ENCODE measurements around the gene HES4. TPM values are rescaled to one million over a fixed set of nuclear protein-coding genes. Genes with fewer than 3 reads are reported as not detected.
"Not testable (repeated sequence)": the region's sequence is repeated elsewhere in the genome, so short reads cannot be mapped to it uniquely, and the experiment has no call there.

Gene HES4
- total RNA-seq, 1 donor = 3.6 TPM

- Histone ChIP-seq H3K4me3 (ENCODE audit: low read length) (peak overlapping the region; percentile 13), H3K9me3 (ENCODE audit: low read depth, low read length) (no peaks in the 10 kb centered on the region), H3K4me1 (ENCODE audit: insufficient read depth, low read length) (peaks cover 39% of the 10 kb centered on the region), H3K27me3 (ENCODE audit: insufficient read depth, low read length) (peaks cover 51% of the 10 kb centered on the region)
These were observed 737 bp downstream of the HES4 start for GRCh38 chr1:998995-999724.

DNA sequence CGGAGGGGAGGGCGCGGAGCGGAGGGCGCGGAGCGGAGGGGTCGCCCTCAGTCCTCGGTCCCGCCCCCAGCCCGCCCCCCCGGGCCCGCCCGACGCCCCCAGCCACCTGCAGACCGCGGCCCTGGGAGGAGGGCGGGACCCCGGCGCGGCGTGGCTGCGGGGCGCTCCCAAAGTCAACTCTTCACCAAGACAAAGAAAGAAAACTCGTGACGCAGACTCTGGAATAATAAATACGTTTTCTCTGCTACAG, 1.2 kb downstream of the HES4 start:
- Histone ChIP-seq H3K4me1 (ENCODE audit: insufficient read depth, low read length) (peaks cover 39% of the 10 kb centered on the region), H3K9me3 (ENCODE audit: low read depth, low read length) (no peaks in the 10 kb centered on the region), H3K27me3 (ENCODE audit: insufficient read depth, low read length) (peaks cover 46% of the 10 kb centered on the region), H3K4me3 (ENCODE audit: low read length) (no peak overlapping the region)

- Histone ChIP-seq H3K9me3 (ENCODE audit: low read depth, low read length) (no peaks in the 10 kb centered on the region), H3K4me3 (ENCODE audit: low read length) (no peak overlapping the region), H3K27me3 (ENCODE audit: insufficient read depth, low read length) (peaks cover 41% of the 10 kb centered on the region), H3K4me1 (ENCODE audit: insufficient read depth, low read length) (peaks cover 39% of the 10 kb centered on the region)
These were observed 1.7 kb downstream of the HES4 start for GRCh38 chr1:997993-998744.

GRCh38 chr1:997713-997992, 2.2 kb downstream of the HES4 start:
- Histone ChIP-seq H3K9me3 (ENCODE audit: low read depth, low read length) (no peaks in the 10 kb centered on the region), H3K4me3 (ENCODE audit: low read length) (no peak overlapping the region), H3K27me3 (ENCODE audit: insufficient read depth, low read length) (peaks cover 38% of the 10 kb centered on the region), H3K4me1 (ENCODE audit: insufficient read depth, low read length) (peaks cover 39% of the 10 kb centered on the region)

- Histone ChIP-seq H3K4me3 (ENCODE audit: low read length) (no peak overlapping the region), H3K4me1 (ENCODE audit: insufficient read depth, low read length) (peaks cover 37% of the 10 kb centered on the region), H3K27me3 (ENCODE audit: insufficient read depth, low read length) (peaks cover 35% of the 10 kb centered on the region), H3K9me3 (ENCODE audit: low read depth, low read length) (no peaks in the 10 kb centered on the region)
These were observed 2.8 kb downstream of the HES4 start for GRCh38 chr1:996851-997712.

DNA sequence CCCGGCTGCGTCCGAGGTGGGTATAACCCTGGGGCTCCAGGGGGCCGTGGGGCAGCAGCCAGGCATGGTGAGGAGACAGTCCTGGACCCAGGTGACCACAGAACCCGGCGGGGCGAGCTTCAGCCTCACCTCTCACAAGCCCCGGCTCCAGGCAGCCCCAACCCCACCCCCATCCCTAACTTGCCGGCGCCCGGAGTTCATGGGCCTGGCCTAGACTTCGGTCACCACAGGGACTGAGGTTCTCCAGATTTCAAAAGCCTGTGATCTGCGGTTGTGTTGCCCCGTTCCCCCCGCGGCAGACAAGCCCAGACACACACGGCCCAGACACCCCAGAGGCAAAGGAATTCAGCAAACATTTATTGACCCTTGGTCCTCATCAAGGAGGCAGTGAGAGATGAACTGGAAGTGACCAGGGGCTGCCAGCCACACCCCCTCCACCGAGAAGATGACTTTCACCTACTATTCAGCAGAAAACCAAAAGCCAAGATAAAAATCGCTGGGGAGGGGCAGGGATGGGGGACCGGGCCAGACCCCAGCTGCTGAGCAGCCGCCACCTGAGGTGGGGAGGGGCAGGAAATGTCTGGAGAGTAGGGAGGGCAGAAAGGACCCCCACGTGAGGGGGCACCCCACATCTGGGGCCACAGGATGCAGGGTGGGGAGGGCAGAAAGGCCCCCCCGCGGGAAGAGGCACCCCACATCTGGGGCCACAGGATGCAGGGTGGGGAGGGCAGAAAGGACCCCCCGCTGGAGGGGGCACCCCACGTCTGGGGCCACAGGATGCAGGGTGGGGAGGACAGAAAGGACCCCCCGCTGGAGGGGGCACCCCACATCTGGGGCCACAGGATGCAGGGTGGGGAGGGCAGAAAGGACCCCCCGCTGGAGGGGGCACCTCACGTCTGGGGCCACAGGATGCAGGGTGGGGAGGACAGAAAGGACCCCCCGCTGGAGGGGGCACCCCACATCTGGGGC, 3.9 kb downstream of the HES4 start:
- Histone ChIP-seq H3K4me3 (ENCODE audit: low read length) (no peak overlapping the region), H3K4me1 (ENCODE audit: insufficient read depth, low read length) (peaks cover 26% of the 10 kb centered on the region), H3K27me3 (ENCODE audit: insufficient read depth, low read length) (peaks cover 28% of the 10 kb centered on the region), H3K9me3 (ENCODE audit: low read depth, low read length) (no peaks in the 10 kb centered on the region)

GRCh38 chr1:994546-994945, 5.4 kb downstream of the HES4 start:
- peaks cover 20% of the 10 kb centered on the region for H3K27me3 ChIP-seq (ENCODE audit: insufficient read depth, low read length)
- H3K4me3 ChIP-seq (ENCODE audit: low read length) = not testable (repeated sequence)

GRCh38 chr1:993379-993995, 6.4 kb downstream of the HES4 start:
- Histone ChIP-seq H3K4me1 (ENCODE audit: insufficient read depth, low read length) (peaks cover 4% of the 10 kb centered on the region), H3K4me3 (ENCODE audit: low read length) (no peak overlapping the region), H3K9me3 (ENCODE audit: low read depth, low read length) (no peaks in the 10 kb centered on the region), H3K27me3 (ENCODE audit: insufficient read depth, low read length) (peaks cover 20% of the 10 kb centered on the region)

More at GRCh38 chr1:994546-994945, 5.4 kb downstream of the HES4 start:
- H3K9me3 ChIP-seq (ENCODE audit: low read depth, low read length) = not testable (repeated sequence)
- H3K4me1 ChIP-seq (ENCODE audit: insufficient read depth, low read length) = peaks cover 13% of the 10 kb centered on the region

DNA sequence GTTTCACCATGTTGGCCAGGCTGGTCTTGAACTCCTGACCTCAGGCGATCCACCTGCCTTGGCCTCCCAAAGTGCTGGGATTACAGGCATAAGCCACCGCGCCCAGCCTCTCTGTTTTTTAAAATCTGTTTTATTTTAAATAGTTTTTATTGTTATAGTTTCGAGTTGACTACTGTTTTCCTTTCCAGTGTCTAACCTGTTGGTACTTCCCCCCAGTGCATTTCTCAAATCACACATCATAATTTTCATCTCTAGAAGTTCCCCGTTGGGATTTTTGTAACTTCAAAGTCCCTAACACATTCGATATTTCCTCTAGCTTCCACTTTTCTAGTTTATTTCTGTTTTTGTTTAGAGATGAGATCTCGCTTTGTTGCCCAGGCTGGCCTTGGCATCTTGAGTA, 7.5 kb downstream of the HES4 start:
- H3K9me3 ChIP-seq (ENCODE audit: low read depth, low read length) = no peaks in the 10 kb centered on the region
- H3K4me1 ChIP-seq (ENCODE audit: insufficient read depth, low read length) = no peaks in the 10 kb centered on the region
- H3K27me3 ChIP-seq (ENCODE audit: insufficient read depth, low read length) = peaks cover 9% of the 10 kb centered on the region
- H3K4me3 ChIP-seq (ENCODE audit: low read length) = no peak overlapping the region

GRCh38 chr1:991895-992294, 8.0 kb downstream of the HES4 start:
- peaks cover 4% of the 10 kb centered on the region for H3K27me3 ChIP-seq (ENCODE audit: insufficient read depth, low read length)
- no peaks in the 10 kb centered on the region for H3K9me3 ChIP-seq (ENCODE audit: low read depth, low read length)
- no peaks in the 10 kb centered on the region for H3K4me1 ChIP-seq (ENCODE audit: insufficient read depth, low read length)
- no peak overlapping the region for H3K4me3 ChIP-seq (ENCODE audit: low read length)

GRCh38 chr1:991275-991674, 8.6 kb downstream of the HES4 start:
- H3K9me3 ChIP-seq (ENCODE audit: low read depth, low read length); H3K4me3 ChIP-seq (ENCODE audit: low read length); H3K27me3 ChIP-seq (ENCODE audit: insufficient read depth, low read length); H3K4me1 ChIP-seq (ENCODE audit: insufficient read depth, low read length): not testable (repeated sequence)

DNA sequence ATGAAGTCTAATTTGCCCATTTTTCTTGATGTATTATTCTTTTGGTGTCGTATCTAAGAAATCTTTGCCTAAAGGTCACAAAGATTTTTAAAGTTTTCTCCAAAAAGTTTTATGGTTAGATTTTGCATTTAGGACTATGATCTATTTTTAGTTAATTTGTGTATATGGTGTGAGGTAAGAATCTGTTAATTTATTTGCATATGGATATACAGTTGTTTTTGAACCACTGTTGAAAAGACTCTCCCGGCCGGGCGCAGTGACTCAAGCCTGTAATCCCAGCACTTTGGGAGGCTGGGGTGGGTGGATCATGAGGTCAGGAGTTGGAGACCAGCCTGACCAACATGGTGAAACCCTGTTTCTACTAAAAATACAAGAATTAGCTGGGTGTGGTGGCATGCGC, 11.8 kb downstream of the HES4 start:
- H3K4me3 ChIP-seq (ENCODE audit: low read length); H3K9me3 ChIP-seq (ENCODE audit: low read depth, low read length); H3K4me1 ChIP-seq (ENCODE audit: insufficient read depth, low read length); H3K27me3 ChIP-seq (ENCODE audit: insufficient read depth, low read length): not testable (repeated sequence)

- Histone ChIP-seq H3K27me3 (ENCODE audit: insufficient read depth, low read length) (peaks cover 2% of the 10 kb centered on the region), H3K4me1 (ENCODE audit: insufficient read depth, low read length) (no peaks in the 10 kb centered on the region), H3K4me3 (ENCODE audit: low read length) (no peak overlapping the region), H3K9me3 (ENCODE audit: low read depth, low read length) (no peaks in the 10 kb centered on the region)
These were observed 14.8 kb downstream of the HES4 start for GRCh38 chr1:985126-985525.

DNA sequence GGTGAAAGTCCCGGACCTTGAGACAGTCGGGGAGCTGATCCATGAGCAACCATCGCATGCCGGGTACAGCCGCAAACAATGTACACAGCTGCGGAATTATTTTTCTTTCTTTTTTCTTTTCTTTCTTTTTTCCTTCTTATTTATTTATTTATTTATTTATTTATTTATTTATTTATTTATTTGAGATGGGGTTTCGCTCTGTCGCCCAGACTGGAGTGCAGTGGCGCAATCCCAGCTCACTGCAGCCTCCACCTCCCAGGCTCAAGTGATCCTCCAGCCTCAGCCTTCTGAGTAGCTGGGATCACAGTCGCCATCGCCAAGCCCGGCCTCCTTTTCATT, 15.5 kb downstream of the HES4 start:
- H3K4me1 ChIP-seq (ENCODE audit: insufficient read depth, low read length) = no peaks in the 10 kb centered on the region
- peaks cover 2% of the 10 kb centered on the region for H3K27me3 ChIP-seq (ENCODE audit: insufficient read depth, low read length)
- no peak overlapping the region for H3K4me3 ChIP-seq (ENCODE audit: low read length)
- no peaks in the 10 kb centered on the region for H3K9me3 ChIP-seq (ENCODE audit: low read depth, low read length)

All from mononuclear cell (primary cell).